NCI-H2081 (cell line): Measurements from ENCODE around the gene DNAJC16.

Source experiments
- DNase-seq, 2 experiments: peaks; one replicate each; lab custom pipeline; 2025; lab: John Stamatoyannopoulos, UW

DNAJC16 gene

GRCh38 chr1:15540186-15540585 is 13.5 kb downstream of the DNAJC16 start:
- DNase-seq = no peak

- DNase-seq = no peak
Measured at GRCh38 chr1:15541231-15541792, 14.7 kb downstream of the DNAJC16 start.

GRCh38 chr1:15542388-15543250 is 16.0 kb downstream of the DNAJC16 start:
- no peak for DNase-seq

GRCh38 chr1:15543251-15543588 is 16.6 kb downstream of the DNAJC16 start:
- no peak for DNase-seq

GRCh38 chr1:15543589-15544568 is 17.2 kb downstream of the DNAJC16 start:
- no peak for DNase-seq

- DNase-seq = no peak
Measured at GRCh38 chr1:15546641-15547040, 20.0 kb downstream of the DNAJC16 start.

GRCh38 chr1:15550573-15550972 is 23.9 kb downstream of the DNAJC16 start:
- DNase-seq = no peak

GRCh38 chr1:15557008-15557407 is 30.4 kb downstream of the DNAJC16 start:
- no peak for DNase-seq

- no peak for DNase-seq
Measured at GRCh38 chr1:15557594-15557993, 30.9 kb downstream of the DNAJC16 start.

- DNase-seq = no peak
Measured at GRCh38 chr1:15558516-15558915, 31.9 kb downstream of the DNAJC16 start.

- DNase-seq = no peak
Measured at GRCh38 chr1:15559189-15559810, 32.7 kb downstream of the DNAJC16 start.

GRCh38 chr1:15568387-15569073 is 41.9 kb downstream of the DNAJC16 start:
- no peak for DNase-seq

- DNase-seq = no peak
Measured at GRCh38 chr1:15570861-15571260, 44.2 kb downstream of the DNAJC16 start.

GRCh38 chr1:15571266-15571665 is 44.6 kb downstream of the DNAJC16 start:
- no peak for DNase-seq

GRCh38 chr1:15573477-15573876 is 46.8 kb downstream of the DNAJC16 start:
- no peak for DNase-seq

- DNase-seq = no peak
Measured at GRCh38 chr1:15574741-15575140, 48.1 kb downstream of the DNAJC16 start.

- DNase-seq = no peak
Measured at GRCh38 chr1:15575549-15576150, 49.0 kb downstream of the DNAJC16 start.

GRCh38 chr1:15577691-15578090 is 51.0 kb downstream of the DNAJC16 start:
- DNase-seq = peak in 1 of 2 experiments; percentile 33

GRCh38 chr1:15578921-15579682 is 52.5 kb downstream of the DNAJC16 start:
- no peak for DNase-seq

- DNase-seq = no peak
Measured at GRCh38 chr1:15579683-15580047, 53.0 kb downstream of the DNAJC16 start.
